BLaER1 (cell line): ENCODE measurements around the gene PPP2R3B.

Experiments
- H3K27ac ChIP-seq: shearing (Covaris generic); formaldehyde crosslinking; 2 replicates; pipeline ENCODE4 v1.8.1; 2022
- H3K27me3 ChIP-seq: shearing (Covaris generic); formaldehyde crosslinking; 2 replicates; pipeline ENCODE4 v1.8.1; 2022
- H3K36me3 ChIP-seq: shearing (Covaris generic); formaldehyde crosslinking; 2 replicates; pipeline ENCODE4 v1.8.1; 2022
- H3K4me1 ChIP-seq: shearing (Covaris generic); formaldehyde crosslinking; 2 replicates; pipeline ENCODE4 v1.8.1; 2022
- H3K4me2 ChIP-seq: shearing (Covaris generic); formaldehyde crosslinking; 2 replicates; pipeline ENCODE4 v1.8.1; 2022
- H3K4me3 ChIP-seq: shearing (Covaris generic); formaldehyde crosslinking; 2 replicates; pipeline ENCODE4 v1.8.1; 2022
- H3K9ac ChIP-seq: shearing (Covaris generic); formaldehyde crosslinking; 2 replicates; pipeline ENCODE4 v1.8.1; 2022
- H3K9me3 ChIP-seq: shearing (Covaris generic); formaldehyde crosslinking; 2 replicates; pipeline ENCODE4 v1.8.1; 2022
- H4K20me1 ChIP-seq: shearing (Covaris generic); formaldehyde crosslinking; 2 replicates; pipeline ENCODE4 v1.8.1; 2022
- Cebpa-rat ChIP-seq: shearing (Covaris generic); IDR thresholded peaks from 2 replicates; pipeline ENCODE4 v1.8.1; 2022

Gene PPP2R3B

DNA sequence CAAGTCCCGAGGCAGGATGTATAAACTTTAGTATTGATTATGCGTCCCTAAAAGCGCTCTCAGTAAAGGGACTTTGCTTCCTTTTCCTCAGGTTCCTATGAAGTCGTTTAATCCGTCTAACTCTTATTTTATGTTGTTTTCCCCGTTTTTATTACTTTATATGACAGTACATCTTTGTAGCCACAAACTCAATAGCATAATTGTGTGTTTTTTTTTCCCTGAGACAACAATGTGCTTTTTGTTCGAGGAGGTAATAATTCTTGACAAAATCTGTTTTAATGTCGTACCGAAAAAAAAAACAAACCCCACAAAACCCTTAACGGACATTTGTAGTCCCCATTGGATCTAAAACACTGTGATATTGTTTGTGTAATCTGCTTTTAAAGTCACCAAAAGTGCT is 17.9 kb upstream of the PPP2R3B start:
- Histone ChIP-seq H3K4me2 (no peak overlapping the region), H3K27ac (no peak overlapping the region), H3K27me3 (no peaks in the 10 kb centered on the region), H4K20me1 (no peaks in the 10 kb centered on the region), H3K9me3 (peaks cover 25% of the 10 kb centered on the region), H3K4me3 (no peak overlapping the region), H3K4me1 (peaks cover 38% of the 10 kb centered on the region), H3K36me3 (no peaks in the 10 kb centered on the region), H3K9ac (no peak overlapping the region)
- TF ChIP-seq Cebpa-rat: no peak

DNA sequence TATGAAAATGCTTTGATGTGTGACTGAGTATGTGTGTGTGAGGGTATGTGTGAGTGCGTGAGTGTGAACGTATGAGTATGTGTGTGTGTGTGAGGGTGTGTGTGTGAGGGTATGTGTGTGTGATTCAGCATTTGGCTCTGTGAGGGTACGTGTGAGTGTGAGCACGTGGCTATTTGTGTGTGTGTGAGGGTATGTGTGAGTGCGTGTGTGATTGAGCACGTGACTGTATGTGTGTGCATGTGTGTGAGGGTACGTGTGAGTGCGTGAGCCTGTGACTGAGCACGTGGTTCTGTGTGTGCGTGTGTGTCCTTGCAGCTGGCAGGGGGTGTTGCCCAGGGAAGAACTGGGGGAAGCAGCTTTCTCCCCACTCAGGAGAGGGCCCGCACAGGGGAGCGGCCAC is 16.1 kb upstream of the PPP2R3B start:
- Histone ChIP-seq H3K4me1 (peaks cover 55% of the 10 kb centered on the region), H3K27me3 (no peaks in the 10 kb centered on the region), H4K20me1 (no peaks in the 10 kb centered on the region), H3K4me3 (peak overlapping the region; percentile 31; the same call in 1 of the 2 replicates), H3K4me2 (peak overlapping the region; percentile 78), H3K9me3 (peaks cover 13% of the 10 kb centered on the region; the same call in 1 of the 2 replicates), H3K36me3 (no peaks in the 10 kb centered on the region), H3K9ac (peak overlapping the region; percentile 22), H3K27ac (peak overlapping the region; percentile 41; the same call in 1 of the 2 replicates)
- no peak for TF ChIP-seq Cebpa-rat

DNA sequence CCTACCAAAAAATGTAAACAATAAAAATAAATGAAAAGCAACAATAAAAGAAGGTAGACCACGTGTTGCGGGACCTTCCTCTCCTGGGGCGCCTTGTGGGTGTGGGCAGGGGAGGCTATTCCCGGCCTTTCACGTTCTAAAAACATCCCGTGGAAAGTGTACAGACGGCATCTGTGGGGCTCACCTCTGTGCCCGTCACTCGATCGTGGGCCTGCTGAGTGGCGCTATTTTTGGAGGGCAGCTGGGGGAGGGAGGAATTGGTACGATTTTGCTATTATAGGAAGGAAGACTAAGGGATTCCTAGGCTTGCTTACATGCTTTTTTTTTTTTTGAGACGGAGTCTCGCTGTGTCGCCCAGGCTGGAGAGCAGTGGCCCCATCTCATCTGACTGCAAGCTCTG is 13.6 kb upstream of the PPP2R3B start:
- H3K4me3 ChIP-seq: no peak overlapping the region
- no peaks in the 10 kb centered on the region for H3K36me3 ChIP-seq
- peak overlapping the region; percentile 53 for H3K9ac ChIP-seq
- H3K9me3 ChIP-seq: no peaks in the 10 kb centered on the region
- H4K20me1 ChIP-seq: no peaks in the 10 kb centered on the region
- no peak for TF ChIP-seq Cebpa-rat
- peak overlapping the region; percentile 74 for H3K27ac ChIP-seq
- H3K4me2 ChIP-seq: peak overlapping the region; percentile 62
- H3K4me1 ChIP-seq: peaks cover 74% of the 10 kb centered on the region
- no peaks in the 10 kb centered on the region for H3K27me3 ChIP-seq

DNA sequence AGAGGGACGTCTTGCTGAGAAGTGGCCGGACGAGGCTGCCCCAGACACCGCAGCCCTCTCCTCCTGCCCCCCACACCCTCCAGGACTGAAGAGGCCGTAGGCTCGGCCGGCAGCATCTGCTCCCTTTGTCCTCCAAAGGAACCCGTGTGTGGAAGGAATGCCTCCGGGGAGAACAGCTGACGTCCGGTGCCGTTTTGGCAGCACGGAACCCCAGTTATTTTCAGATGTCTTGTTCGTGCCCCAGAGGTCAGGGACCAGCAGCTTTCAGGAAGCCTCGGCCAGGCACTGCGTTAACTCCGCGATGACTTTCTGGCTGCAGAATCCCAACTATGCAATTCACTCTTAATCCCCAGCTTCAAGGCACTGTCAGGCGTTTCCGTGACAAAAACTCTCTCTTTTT is 10.9 kb upstream of the PPP2R3B start:
- peak overlapping the region; percentile 73 for H3K4me2 ChIP-seq
- no peaks in the 10 kb centered on the region for H3K9me3 ChIP-seq
- H3K4me1 ChIP-seq: peaks cover 63% of the 10 kb centered on the region
- H3K27ac ChIP-seq: peak overlapping the region; percentile 89
- H3K9ac ChIP-seq: peak overlapping the region; percentile 76
- H3K4me3 ChIP-seq: peak overlapping the region; percentile 51
- TF ChIP-seq Cebpa-rat: no peak
- H4K20me1 ChIP-seq: no peaks in the 10 kb centered on the region
- no peaks in the 10 kb centered on the region for H3K36me3 ChIP-seq
- H3K27me3 ChIP-seq: no peaks in the 10 kb centered on the region

DNA sequence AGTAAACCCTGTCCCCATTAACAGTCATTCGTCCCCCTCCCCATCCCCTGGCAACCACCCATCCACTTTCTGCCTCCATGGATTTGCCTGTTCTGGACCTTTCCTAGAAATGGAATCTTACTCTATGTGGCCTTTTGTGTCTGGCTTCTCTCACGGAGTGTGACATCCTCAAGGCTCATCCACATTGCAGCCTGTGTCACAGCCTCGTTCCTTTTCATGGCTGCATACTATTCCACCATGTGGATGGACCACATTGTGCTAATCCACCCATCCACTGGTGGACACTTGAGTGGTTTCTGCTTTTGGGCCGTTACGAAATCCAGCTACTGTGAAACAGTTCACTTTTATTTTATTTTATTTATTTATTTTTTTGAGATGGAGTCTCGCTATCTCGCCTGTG is 8.1 kb upstream of the PPP2R3B start:
- Histone ChIP-seq H3K4me3 (no peak overlapping the region), H3K36me3 (no peaks in the 10 kb centered on the region), H3K27ac (no peak overlapping the region), H3K4me1 (peaks cover 45% of the 10 kb centered on the region), H4K20me1 (no peaks in the 10 kb centered on the region), H3K4me2 (no peak overlapping the region), H3K9ac (no peak overlapping the region), H3K27me3 (no peaks in the 10 kb centered on the region), H3K9me3 (no peaks in the 10 kb centered on the region)
- TF ChIP-seq Cebpa-rat: 0 out of 2 replicates have a peak, but pooled peaks have one; percentile 25

DNA sequence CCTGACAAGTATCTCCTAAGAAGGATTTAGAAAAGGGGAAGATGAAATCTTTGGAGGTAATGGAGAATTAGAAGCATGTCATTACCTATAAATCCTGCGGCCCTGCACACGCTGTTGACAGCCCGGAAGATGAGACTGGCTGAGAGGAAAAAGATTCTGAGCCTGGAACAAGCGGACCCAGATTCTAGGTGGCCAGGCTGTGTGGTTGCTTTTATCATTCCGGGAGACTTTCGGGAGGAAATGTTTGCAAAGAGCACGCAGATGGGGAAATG is 5.8 kb upstream of the PPP2R3B start:
- Histone ChIP-seq H3K27ac (no peak overlapping the region), H3K4me3 (no peak overlapping the region), H3K9me3 (no peaks in the 10 kb centered on the region), H3K4me2 (no peak overlapping the region), H3K9ac (no peak overlapping the region), H3K36me3 (no peaks in the 10 kb centered on the region), H3K4me1 (peaks cover 29% of the 10 kb centered on the region), H4K20me1 (no peaks in the 10 kb centered on the region), H3K27me3 (no peaks in the 10 kb centered on the region)
- no peak for TF ChIP-seq Cebpa-rat

DNA sequence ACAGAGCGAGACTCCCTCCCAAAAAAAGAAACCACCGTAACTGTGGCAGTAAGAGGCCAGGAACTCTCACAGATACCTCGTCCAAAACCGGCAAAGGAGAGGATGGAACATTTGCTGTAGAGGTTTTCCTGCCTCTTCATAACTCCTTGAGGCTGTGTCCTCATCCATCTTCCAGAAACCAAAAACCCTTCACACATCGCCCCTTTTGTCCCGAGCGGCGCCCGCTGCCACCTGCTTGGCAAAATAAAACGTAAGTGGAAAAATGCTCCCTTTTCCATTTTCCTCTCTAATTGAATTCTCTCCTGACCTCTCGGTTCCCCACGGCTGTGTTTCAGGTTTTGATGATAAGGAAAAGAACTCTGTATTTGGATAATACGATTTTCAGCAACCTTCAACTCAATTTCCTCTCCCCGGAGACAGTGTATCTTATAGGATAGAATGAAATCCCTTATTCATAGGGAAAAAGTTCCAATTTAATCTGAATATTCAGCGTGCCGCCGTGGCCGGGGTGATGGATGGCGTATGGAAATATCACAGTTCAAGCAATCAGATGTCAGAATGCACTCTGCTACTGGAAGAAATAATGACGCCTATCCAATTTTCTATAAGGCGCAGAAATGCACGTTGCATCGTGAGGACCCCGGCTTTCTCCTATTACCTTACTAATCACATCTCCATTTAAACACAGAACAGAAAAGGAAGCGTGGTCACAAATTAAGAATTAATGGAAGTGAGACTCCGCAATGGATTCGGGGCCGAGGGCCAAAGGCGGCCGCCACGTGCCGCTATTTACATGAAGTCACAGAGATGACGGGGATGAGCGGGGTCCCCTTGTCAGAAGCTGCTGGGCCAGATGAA is 5.2 kb upstream of the PPP2R3B start:
- no peaks in the 10 kb centered on the region for H3K27me3 ChIP-seq
- H3K9me3 ChIP-seq: no peaks in the 10 kb centered on the region
- no peak overlapping the region for H3K4me3 ChIP-seq
- no peak overlapping the region for H3K4me2 ChIP-seq
- no peak overlapping the region for H3K9ac ChIP-seq
- TF ChIP-seq Cebpa-rat: no peak
- H3K4me1 ChIP-seq: peaks cover 25% of the 10 kb centered on the region
- H3K27ac ChIP-seq: no peak overlapping the region
- no peaks in the 10 kb centered on the region for H4K20me1 ChIP-seq
- H3K36me3 ChIP-seq: no peaks in the 10 kb centered on the region

DNA sequence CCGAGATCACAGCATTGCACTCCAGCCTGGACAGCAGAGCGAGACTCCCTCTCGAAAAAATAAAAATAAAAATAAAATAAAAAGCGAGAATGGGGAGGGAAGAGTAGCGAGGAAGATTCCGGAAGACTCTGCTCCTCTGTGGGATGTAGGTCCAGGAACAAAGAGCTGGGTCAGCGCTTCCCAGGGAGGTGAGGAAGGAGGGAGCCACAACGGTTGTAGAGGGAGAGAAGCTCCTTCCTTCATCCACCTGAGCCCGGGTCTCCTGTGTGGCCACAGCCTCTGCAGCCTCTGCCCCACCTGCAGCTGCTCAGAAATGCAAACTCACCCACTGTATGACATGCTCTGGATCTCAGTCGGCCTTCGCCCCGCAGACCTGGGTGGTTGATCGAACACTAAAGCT is 3.8 kb upstream of the PPP2R3B start:
- Histone ChIP-seq H3K9ac (no peak overlapping the region), H3K4me3 (no peak overlapping the region), H3K27ac (no peak overlapping the region), H3K36me3 (no peaks in the 10 kb centered on the region), H4K20me1 (no peaks in the 10 kb centered on the region), H3K27me3 (no peaks in the 10 kb centered on the region), H3K9me3 (no peaks in the 10 kb centered on the region), H3K4me1 (peaks cover 20% of the 10 kb centered on the region), H3K4me2 (no peak overlapping the region)
- TF ChIP-seq Cebpa-rat: no peak

DNA sequence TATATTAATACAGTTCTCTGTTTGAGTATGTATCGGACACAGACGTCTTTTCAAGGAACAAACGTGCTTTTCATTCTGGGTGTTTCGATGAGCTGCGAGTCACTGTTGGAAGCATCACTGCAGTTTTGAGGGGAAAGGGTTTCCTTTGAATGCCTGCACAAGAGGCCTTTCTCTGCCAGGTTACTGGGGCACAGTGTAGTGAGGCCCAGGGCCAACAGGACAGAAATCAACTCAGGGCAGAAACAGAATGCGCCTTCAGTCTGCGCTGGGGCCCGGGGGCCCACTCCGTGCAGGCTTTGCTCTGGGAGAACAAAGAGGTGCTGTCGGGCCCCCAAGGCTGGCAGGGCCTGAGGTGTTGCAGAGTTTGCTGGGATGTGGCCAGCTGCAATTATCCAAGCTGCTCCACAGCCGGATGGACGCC is 2.3 kb upstream of the PPP2R3B start:
- Histone ChIP-seq H4K20me1 (no peaks in the 10 kb centered on the region), H3K4me1 (peaks cover 33% of the 10 kb centered on the region), H3K9me3 (no peaks in the 10 kb centered on the region), H3K27ac (0 out of 2 replicates have a peak overlapping the region, but pooled peaks have one; percentile 4), H3K4me2 (no peak overlapping the region), H3K36me3 (no peaks in the 10 kb centered on the region), H3K4me3 (no peak overlapping the region), H3K27me3 (no peaks in the 10 kb centered on the region), H3K9ac (no peak overlapping the region)
- TF ChIP-seq Cebpa-rat: no peak

DNA sequence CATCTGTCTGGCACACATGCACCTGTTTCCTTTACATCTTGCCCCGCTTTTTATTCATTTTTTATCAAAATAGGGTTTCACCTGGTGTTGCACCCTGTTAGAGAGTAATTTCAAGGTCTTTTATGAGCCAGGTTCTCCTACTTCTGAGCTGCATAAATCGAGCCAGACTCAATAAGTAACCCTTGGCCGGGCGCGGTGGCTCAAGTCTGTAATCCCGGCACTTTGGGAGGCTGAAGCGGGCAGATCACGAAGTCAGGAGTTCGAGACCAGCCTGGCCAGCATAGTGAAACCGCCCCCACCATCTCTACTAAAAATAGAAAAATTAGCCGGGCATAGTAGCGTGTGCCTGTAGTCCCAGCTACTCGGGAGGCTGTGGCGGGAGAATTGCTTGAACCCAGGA is 1.0 kb upstream of the PPP2R3B start:
- Histone ChIP-seq H4K20me1 (0 out of 2 replicates have a peak, but pooled peaks cover 5% of the 10 kb centered on the region), H3K36me3 (peaks cover 6% of the 10 kb centered on the region; the same call in 1 of the 2 replicates), H3K4me2 (peak overlapping the region; percentile 81), H3K27ac (peak overlapping the region; percentile 99), H3K4me1 (peaks cover 25% of the 10 kb centered on the region), H3K4me3 (peak overlapping the region; percentile 87), H3K9me3 (no peaks in the 10 kb centered on the region), H3K9ac (peak overlapping the region; percentile 99), H3K27me3 (no peaks in the 10 kb centered on the region)
- TF ChIP-seq Cebpa-rat: no peak
